Measurements from ENCODE around the gene FAM180B.

The FAM180B gene

DNA sequence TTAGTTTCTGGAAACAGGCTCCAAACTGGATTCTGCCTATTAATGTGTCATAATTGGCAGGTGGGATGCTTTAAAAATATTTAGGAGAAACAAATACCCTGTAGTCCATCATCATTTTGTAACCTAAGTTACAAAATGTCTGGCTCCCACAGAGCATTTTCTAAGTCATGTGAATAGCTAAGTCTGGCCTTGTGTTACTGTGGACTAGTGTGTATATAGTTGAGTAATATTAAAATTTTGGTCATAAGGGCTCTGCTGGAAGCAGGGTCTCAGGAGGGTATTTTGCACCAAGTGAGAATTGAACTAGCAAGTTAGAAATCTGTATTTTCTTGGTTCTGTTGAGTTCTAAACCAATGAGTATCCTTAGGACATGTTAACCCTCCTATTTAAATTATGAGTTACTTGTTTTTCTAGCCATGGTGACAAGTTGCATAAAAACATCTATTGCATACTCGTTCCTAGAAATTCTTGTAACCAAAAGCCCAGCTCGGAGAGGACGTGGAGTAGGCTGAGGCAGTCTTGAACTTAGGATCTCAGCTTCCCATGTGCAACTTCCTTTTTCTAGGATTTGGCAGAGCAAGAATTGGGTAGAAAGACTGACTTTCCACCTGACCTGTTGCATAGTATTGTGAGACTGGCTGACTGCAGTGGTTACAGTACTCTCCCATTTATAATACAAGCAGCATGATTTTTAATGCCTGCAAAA is 15.7 kb upstream of the FAM180B start:
- no peak for DNase-seq

DNA sequence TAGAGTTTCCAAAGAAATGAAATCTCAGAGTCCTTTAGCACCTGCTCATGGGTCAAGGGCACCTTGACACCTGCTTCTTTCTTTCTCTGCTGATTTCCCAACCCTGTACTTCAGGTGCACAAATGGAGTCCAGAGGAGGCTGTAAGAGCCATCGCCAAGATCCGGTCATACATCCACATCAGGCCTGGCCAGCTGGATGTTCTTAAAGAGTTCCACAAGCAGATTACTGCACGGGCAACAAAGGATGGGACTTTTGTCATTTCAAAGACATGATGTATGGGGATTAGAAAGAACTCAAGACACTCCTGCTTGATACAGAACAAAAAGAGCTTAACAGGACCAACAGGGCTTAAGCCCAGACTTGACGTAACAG is 15.1 kb upstream of the FAM180B start:
- DNase-seq = no peak

DNA sequence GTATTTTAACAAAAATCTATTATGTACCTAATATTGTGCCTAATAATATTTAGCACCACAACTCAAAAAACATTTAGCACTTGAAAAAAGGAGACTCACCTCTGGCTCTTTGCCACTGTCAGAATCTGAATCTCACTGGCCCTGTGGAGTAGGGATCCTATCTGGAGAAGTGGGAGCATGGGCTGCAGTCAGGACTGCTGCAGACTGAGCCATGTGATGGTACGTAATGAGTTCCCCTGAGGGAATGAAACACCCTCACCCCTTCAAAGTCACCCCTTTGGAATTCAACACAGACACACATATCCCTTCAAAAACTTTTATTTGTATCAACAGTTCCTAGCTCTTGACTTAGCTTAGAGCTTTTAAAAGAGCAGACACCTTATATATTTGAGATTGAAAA is 14.6 kb upstream of the FAM180B start:
- DNase-seq = no peak

DNA sequence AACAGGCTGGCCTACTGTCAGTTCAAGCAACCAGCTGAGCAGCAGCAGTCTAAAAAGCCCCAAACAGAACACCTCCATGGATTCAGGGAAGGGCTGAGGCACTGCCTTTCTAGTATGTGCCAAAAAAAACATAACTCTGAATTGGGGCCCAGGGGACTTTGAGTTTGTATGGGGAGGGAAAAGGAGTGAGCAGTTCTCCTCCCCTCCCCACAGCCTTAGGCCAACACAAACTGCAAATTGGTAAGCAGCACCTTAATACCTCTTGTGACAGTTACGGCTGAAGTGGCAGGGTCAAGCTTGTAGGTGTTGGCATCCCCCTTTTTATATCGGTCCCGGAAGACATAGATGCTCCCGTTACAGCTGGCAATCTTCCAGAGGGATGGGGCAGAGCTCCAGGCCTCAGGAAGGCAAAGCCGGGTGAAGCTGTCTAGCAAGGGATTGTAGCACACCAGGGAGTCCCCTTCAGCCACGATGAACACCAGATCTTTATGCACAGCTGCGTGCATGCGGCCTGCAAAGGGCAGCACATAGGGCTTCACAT is 13.7 kb upstream of the FAM180B start:
- peak in 1 of 2 experiments; percentile 77 for DNase-seq

DNA sequence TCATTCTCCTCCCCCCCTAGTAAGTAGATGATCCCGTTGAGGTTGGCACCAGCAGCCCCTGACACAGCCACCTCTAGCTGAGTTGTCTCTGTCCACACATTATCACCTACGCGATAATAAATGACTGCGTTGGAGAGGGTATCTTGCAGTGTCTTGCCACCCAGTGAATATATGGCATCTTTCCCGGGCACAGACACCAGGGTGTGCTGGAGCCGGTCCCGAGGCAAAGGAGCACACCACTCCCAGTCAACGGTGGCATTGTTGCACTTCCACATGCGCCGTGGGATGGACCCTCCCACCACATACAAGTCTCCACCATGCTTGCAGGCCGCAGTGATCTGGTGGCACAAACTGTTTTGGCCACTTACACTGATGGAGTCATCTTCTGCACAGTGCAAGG is 13.2 kb upstream of the FAM180B start:
- no peak for DNase-seq

DNA sequence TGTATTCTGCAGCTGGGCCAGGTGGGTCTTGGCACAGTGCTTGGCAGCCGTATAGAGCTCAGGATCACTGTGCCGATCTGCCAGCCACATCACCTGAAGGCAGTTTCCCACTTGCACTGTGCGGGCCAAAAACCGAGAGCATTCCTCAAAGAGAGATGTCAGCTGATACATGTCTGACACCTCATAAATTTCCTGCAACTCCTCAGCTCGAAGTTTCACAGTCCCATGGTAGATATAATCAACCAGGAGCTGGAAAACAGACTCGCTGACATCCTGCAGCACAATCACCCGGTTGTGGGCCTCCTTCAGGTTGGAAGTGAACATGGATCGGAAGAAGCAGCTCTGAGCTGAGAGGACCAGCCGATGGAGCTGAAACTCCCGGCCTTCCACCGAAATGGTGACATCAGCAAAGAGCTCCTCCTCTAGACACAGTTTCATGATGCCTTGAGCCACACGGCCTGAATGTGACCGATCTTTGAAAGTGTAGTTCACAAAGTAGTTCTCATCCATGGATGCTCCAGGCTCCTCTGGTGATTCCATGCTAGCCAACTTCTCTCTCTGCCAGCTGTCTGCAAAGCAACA is 8.9 kb upstream of the FAM180B start:
- DNase-seq = no peak

DNA sequence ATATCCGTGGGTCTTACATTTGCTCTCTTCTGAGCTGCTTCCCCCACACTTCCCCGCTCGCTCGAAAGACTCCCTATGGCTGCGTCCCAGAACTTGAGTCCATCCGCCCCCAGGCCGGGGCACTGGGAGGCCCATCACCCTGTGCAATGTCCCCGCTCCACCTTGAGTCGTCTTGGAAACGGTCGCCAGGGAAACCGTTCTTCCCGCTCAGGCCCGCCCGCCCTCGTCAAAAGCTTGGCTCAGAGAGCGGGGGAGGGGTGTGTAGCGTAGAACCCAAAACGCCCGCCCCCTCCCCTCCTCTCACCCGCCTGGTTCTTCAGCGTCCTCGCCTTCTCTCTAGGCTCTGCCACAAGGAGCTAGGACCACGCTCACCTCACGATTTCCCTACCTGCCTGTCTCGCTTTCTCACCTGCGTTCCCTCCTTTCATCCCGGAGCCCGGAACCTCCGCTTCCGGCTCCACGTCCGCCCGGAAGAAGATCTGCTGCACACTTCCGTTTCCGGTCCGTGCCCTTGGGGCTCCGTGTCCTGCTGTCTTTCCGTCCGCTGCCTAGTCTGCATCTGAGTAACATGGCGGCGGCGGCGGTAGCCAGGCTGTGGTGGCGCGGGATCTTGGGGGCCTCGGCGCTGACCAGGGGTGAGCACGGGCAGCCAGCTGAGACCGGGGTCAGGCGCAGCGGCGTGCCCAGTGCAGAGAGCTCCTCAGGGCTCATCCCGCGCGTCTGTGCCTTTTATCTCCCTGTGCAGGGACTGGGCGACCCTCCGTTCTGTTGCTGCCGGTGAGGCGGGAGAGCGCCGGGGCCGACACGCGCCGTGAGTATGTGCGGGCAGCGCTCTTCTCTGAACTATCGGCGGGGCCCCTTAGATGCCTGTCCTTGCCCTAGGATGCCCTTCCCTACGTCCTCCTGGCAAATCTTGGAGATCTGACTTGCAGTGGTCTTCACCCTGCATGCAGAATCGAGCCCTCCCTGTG is 7.7 kb upstream of the FAM180B start, which contains the start of the genes KBTBD4 and NDUFS3:
Gene KBTBD4 (minus strand): TSS at position 447 of the 971 bp plus-strand sequence. CDS start 19 bp downstream, at position 428.
Gene NDUFS3 (plus strand): TSS at position 551 of the 971 bp plus-strand sequence. CDS start 18 bp downstream, at position 569.
- peak; percentile 93 to 96 for DNase-seq

DNA sequence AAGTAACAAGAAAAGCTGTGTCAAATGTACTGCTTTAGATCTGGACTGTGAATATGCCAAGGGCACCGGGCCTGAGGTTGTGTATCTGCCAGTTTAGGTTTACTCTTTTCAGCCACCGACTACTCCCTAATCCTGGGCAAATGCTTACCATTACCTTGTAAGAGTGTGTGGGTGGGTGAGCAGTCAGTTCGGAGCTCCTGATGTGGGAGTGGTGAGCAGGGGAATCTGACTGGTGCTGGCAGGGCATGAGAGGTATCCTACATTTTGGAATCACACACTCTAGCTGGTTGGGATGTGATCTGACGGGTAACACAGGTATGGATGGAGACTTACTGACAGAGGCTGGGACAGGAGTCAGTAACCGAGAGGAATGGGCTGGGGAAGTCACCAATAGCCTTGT is 2.6 kb upstream of the FAM180B start:
- DNase-seq = no peak

DNA sequence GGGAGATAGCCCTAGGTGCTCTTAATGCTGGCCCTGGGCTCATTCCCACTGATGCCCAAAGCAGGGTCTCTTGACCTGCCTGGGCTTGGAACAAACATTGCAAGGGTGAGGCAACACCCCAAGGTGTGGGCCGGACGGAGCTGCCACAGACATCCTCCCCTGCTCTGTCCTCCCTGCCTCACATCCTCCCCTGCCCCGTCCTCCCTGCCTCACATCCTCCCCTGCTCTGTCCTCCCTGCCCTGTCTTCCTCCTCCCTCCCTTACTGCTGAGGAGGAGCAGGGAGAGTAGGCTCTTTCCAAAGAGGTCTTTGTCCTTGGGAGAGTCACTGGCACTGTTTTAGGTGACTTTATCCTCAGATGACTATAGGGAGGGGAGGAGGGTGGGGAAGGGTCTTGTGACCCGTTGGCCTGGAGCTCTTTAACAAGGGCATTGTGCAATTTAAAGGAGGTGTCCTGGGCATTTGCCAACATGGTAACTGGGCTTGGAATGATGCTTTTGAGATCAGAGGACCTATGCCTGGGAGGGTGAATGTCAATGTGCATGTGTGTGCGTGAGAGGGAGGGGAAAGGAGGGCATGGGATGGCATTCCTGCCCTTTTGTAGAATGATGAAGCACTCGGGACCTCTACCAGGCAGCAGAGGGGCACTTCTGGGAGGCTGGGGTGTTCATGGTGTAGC is 700 bp downstream of the FAM180B start:
- no peak for DNase-seq

DNA sequence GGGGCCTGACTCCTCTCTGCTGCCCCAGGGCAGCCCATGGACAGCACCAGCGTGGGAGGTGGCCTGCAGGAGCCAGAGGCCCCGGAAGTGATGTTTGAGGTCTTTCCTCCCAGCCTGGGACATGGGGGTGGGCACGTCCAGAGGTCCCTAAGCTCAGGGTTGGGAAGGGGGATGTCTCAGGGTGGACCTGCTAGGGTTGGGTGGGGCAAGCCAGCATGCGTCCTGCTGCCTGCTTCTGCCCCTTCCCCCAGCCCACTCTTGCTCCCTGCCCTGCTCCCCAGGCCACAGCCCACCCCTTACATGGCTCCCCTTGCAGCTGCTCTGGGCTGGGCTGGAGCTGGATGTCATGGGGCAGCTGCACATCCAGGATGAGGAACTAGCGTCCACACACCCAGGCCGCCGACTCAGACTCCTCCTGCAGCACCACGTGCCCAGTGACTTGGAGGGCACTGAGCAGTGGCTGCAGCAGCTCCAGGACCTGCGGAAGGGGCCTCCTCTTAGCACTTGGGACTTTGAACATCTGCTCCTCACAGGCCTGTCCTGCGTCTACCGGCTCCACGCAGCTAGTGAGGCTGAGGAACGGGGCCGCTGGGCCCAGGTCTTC is 1.3 kb downstream of the FAM180B start:
- no peak for DNase-seq

DNA sequence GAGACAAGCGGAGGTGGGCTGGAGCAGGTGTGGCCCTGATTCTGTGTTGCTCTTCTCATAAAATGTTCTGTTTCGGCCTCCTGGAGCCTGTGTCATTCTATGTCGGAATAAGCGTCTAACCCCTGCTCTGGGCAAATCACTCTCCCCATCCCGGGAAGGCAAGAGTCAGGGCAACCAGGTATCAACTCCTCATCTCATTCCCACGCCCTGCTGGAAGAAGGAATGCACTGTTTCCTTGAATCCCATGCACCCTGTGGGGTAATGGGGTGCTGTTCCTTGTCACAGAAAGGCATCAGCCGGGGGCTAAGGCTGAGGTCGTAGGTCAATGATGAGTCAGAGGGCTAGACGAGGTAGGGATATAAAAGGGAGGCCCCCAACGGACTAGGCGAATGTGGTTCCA is 2.6 kb downstream of the FAM180B start:
- DNase-seq = no peak

DNA sequence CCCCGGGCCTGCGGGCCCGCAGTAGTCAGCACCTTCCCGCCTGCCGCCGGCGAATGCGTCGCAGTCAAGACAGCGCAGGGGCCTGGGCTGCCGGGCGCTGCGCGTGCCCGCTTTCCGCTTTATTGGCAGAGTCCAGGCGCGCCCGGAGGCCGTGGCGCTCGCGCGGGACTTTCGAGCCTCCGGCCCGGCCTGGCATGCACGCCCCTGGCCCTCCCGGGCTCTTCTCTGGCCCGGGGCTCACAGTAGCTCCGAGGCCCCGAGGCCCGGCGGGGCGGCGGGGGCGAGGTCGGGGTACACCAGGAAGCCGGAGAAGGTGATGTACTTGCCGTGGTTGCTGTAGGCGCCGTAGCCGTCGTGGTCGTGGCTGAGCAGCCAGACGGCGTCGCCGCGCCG is 3.1 kb downstream of the FAM180B start:
- no peak for DNase-seq

DNA sequence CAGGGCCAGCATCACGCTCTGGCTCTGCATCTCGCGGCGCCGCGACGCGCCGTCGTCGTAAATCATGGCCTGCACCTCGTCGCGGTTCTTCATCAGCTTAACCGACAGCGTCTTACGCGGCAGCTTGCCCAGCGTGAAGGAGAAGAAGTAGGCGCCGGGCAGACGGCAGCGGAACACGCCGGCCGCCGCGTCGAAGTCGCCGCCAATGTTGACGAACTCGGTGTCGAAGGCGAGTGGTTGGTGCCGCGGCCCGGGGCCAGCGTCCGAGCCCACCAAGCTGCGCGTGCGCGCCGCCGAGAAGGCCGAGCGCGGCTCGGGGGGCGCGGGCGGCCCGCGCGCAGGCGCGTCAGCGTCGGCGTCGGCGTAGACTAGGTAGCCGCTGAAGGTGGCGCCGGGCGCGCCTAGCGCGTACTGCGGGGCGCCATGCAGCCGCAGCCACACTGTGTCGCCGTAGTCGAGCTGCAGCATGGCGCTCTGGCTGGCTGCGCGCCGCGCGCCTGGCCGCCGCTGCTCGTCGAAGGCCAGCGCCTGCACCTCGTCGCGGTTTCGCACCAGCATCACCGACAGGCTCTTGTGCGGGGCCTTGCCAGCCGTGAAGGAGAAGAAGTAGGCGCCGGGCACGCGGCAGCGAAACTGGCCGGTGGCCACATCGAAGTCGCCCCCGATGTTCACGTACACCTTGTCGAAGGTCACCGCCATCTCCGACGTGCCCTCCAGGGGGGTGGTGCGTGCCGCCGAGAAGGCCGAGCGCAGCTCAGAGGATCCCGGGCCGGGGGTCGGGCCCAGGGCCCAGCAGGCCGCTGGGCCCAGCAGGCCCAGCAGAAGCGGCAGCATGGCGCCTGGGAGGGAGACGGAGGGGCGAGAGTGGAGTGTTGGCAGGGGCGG is 3.7 kb downstream of the FAM180B start:
- no peak for DNase-seq

DNA sequence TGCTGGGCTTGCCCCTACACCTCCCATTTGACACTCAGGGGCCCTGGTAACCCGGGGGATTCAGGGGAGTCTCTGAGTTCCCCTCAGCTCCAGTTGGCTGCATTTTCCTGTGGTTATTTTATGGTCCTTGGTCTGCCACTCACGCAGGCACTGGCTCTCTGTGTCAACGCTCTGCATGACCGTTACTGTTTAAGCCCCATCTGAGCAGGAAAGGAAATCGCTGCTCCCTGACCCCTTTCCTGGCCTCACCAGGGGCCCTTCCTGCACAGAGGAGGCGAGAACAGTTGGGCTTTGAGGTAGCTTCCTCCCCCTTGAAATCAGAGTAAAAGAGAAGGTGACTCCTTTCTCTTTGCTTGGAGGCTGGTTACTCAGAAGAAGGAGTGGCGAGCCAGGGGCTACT is 5.3 kb downstream of the FAM180B start:
- no peak for DNase-seq

DNA sequence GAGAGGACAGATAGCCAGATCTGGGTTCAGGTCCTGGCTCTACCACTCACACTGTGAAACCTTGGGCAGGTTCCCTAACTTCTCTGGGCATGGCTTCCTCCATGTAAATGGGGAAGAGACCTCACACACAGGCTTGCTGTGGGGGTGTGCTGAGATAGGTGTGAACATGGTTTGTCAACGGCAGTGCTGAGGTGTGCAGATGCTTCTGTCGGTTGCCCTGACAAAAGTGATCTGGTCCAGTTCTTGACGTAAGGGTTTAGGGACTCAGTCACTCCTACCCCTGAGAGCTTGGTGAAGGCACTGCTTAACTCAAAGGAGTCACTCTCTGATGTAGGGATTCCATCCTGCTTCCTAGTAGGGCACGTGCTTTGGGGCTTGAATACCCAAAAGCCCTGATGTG is 5.8 kb downstream of the FAM180B start:
- DNase-seq = no peak

DNA sequence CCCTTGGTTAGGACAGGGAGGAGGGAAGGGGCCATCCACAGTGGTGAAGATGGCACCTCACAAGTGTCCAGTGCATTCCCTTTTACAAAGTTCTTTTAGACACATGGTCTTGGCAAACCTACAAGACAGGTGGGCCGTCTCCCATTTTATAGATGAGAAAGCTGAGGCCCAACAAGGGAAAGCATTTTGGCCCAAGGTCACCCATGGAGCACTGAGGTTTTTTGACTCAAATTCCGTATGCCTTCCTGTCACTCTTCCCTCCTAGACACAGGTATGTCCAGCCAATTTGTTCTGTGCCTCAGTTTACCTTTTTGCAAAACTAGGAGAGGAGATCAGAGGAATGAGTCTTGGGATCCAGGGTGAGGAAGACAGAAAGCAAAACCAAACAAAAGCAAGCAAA is 6.5 kb downstream of the FAM180B start:
- DNase-seq = no peak

DNA sequence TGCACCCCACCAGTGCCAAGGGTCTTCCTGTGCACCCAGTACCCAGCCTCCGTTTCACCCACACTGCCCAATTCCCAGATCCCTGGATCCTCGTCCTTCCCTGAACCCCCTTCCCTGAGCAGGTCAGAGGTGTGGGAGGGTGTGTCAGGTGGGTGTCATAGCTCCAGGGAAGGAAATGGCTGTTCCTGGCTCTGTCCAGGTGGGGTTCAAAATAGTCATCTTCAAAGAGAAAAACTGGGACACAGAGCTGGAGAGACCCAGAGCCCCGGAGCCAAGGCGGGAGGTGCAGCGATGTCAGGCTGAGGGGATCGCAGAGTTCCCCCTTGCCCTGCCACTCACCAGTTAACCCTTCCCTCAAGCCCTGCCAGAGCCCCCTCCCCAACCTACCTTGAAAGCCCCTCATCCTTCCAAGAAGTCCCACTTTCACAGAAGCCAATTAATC is 7.0 kb downstream of the FAM180B start:
- no peak for DNase-seq

DNA sequence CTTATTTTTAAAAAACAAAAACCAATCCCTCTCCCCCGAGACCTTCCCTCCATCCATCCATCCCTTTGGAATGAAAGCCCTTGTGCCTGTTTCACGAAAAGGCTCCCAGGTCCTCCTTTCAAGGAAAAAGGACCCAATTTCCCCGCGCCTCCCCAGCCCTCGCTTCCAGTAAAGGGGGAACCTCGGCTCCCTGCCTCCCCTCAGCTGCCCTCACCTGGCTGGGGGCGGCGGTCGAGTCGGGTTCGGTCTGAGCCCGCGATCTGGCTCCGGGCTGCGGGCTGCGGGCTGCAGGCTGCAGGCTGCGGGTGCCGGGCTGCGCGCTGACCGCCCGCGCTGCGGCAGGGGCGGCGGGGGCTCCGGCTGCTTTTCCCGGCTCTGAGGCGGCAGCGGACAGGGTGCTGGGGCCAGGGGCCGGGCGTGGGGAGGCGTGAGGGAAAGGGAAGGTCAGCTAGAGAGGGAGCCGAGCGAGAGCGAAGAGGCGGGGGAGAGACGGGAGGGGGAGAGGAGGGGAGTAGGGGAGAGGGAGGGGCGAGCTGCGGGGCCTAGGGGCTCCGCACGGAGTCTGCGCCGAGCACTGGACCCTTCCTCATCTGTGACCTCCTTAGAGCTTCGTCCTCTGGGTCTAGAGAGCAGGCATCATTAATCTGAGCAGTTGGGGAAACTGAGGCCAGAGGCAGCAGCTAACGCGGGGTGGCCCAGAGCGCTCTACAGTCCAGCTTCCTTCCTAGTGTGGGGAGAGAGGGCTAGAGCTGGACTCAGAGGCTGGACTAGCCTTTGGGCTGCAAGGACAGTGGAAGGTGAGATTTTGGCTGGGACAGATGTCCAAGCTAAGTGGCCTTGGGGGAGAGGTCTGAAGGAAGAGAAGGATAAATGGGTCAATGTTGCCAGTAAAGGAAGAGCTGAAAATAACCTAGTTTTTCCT is 7.7 kb downstream of the FAM180B start, which contains the start of gene C1QTNF4:
Gene C1QTNF4 (minus strand): TSS at position 478 of the 922 bp plus-strand sequence. CDS start 3,601 bp downstream, outside the sequence.
- DNase-seq = no peak

DNA sequence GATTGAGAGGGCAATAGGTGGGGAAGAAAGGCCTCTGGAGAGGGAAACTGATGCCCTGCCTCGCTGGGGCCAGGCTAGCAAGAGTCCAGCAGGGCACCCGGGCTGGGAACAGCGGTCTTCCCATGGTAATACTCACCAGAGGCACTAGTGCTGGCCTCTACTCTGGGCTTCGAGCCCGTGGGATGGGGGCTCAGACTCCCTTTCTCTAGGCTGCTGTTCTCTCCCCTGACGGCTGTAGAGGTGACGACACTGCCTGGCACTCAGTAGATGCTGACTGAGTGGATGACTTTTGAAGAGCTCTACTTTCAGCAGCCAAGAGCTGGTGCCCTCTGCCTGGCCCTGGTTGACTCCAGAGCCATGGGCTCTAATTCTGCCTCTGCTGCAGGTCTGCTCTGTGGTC is 8.6 kb downstream of the FAM180B start:
- no peak for DNase-seq

DNA sequence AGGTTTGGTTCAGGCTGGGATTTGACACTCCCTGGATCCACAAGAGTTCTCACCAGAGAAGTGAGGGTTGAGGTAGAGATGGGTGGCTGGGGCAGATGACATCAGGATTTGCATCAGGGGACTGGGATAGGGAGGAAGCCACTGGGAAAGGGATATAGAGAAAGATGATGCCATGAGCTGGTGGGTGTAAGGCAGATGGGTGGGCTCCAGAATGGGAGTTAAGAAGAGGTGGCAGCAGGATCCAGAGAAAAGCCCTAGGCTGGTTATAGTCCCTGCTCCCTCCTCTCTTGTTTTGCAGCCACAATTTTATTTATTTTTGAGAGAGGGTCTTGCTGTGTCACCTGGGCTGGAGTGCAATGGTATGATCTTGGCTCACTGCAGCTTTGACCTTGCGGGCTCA is 9.5 kb downstream of the FAM180B start:
- DNase-seq = no peak

Data from NCI-H446 (cell line).